Measurements from ENCODE around the gene BTRC.
"Not testable (repeated sequence)": the region's sequence is repeated elsewhere in the genome, so short reads cannot be mapped to it uniquely, and the experiment has no call there.

BTRC gene

GRCh38 chr10:101577121-101577871 lies 223.3 kb downstream of the BTRC start:
- Histone ChIP-seq H3K4me3 (ENCODE audit: low read length in 2 of 2) (no peak overlapping the region), H3K27ac (ENCODE audit: low read depth in 2 of 2, low read length in 2 of 2) (no peak overlapping the region), H3K36me3 (ENCODE audit: control insufficient read depth in 2 of 2, insufficient read depth in 2 of 2, low read length in 2 of 2) (peaks cover 14 to 25% of the 10 kb centered on the region in 2 donors), H3K4me1 (ENCODE audit: control insufficient read depth in 2 of 2, insufficient read depth in 2 of 2, low read length in 2 of 2) (no peaks in the 10 kb centered on the region), H3K27me3 (ENCODE audit: control insufficient read depth in 2 of 2, insufficient read depth in 2 of 2, low read length in 2 of 2) (no peaks in the 10 kb centered on the region), H3K9ac (ENCODE audit: low read depth in 1 of 2, low read length in 2 of 2) (no peak overlapping the region), H3K9me3 (ENCODE audit: control insufficient read depth in 2 of 2, low read length in 2 of 2) (peaks cover 0 to 4% of the 10 kb centered on the region in 2 donors)

- no peak overlapping the region for H3K9ac ChIP-seq (ENCODE audit: low read depth in 1 of 2, low read length in 2 of 2)
- no peaks in the 10 kb centered on the region for H3K27me3 ChIP-seq (ENCODE audit: control insufficient read depth in 2 of 2, insufficient read depth in 2 of 2, low read length in 2 of 2)
- no peaks in the 10 kb centered on the region for H3K4me1 ChIP-seq (ENCODE audit: control insufficient read depth in 2 of 2, insufficient read depth in 2 of 2, low read length in 2 of 2)
- H3K36me3 ChIP-seq (ENCODE audit: control insufficient read depth in 2 of 2, insufficient read depth in 2 of 2, low read length in 2 of 2): peaks cover 21 to 27% of the 10 kb centered on the region in 2 donors
- H3K4me3 ChIP-seq (ENCODE audit: low read length in 2 of 2): no peak overlapping the region
- H3K27ac ChIP-seq (ENCODE audit: low read depth in 2 of 2, low read length in 2 of 2): no peak overlapping the region
- no peaks in the 10 kb centered on the region for H3K9me3 ChIP-seq (ENCODE audit: control insufficient read depth in 2 of 2, low read length in 2 of 2)
Measured at GRCh38 chr10:101578192-101578591, 224.2 kb downstream of the BTRC start.

GRCh38 chr10:101578803-101579515 lies 225.0 kb downstream of the BTRC start:
- H3K4me3 ChIP-seq (ENCODE audit: low read length in 2 of 2): no peak overlapping the region
- no peak overlapping the region for H3K9ac ChIP-seq (ENCODE audit: low read depth in 1 of 2, low read length in 2 of 2)
- H3K36me3 ChIP-seq (ENCODE audit: control insufficient read depth in 2 of 2, insufficient read depth in 2 of 2, low read length in 2 of 2): peaks cover 24 to 35% of the 10 kb centered on the region in 2 donors
- no peak overlapping the region for H3K27ac ChIP-seq (ENCODE audit: low read depth in 2 of 2, low read length in 2 of 2)
- no peaks in the 10 kb centered on the region for H3K4me1 ChIP-seq (ENCODE audit: control insufficient read depth in 2 of 2, insufficient read depth in 2 of 2, low read length in 2 of 2)
- H3K27me3 ChIP-seq (ENCODE audit: control insufficient read depth in 2 of 2, insufficient read depth in 2 of 2, low read length in 2 of 2): no peaks in the 10 kb centered on the region
- H3K9me3 ChIP-seq (ENCODE audit: control insufficient read depth in 2 of 2, low read length in 2 of 2): no peaks in the 10 kb centered on the region

GRCh38 chr10:101579516-101579870 lies 225.5 kb downstream of the BTRC start:
- Histone ChIP-seq H3K9ac (ENCODE audit: low read depth in 1 of 2, low read length in 2 of 2) (no peak overlapping the region), H3K36me3 (ENCODE audit: control insufficient read depth in 2 of 2, insufficient read depth in 2 of 2, low read length in 2 of 2) (peaks cover 24 to 36% of the 10 kb centered on the region in 2 donors), H3K27ac (ENCODE audit: low read depth in 2 of 2, low read length in 2 of 2) (no peak overlapping the region), H3K9me3 (ENCODE audit: control insufficient read depth in 2 of 2, low read length in 2 of 2) (no peaks in the 10 kb centered on the region), H3K4me3 (ENCODE audit: low read length in 2 of 2) (no peak overlapping the region), H3K27me3 (ENCODE audit: control insufficient read depth in 2 of 2, insufficient read depth in 2 of 2, low read length in 2 of 2) (no peaks in the 10 kb centered on the region), H3K4me1 (ENCODE audit: control insufficient read depth in 2 of 2, insufficient read depth in 2 of 2, low read length in 2 of 2) (no peaks in the 10 kb centered on the region)

- no peaks in the 10 kb centered on the region for H3K27me3 ChIP-seq (ENCODE audit: control insufficient read depth in 2 of 2, insufficient read depth in 2 of 2, low read length in 2 of 2)
- H3K27ac ChIP-seq (ENCODE audit: low read depth in 2 of 2, low read length in 2 of 2): no peak overlapping the region
- H3K4me3 ChIP-seq (ENCODE audit: low read length in 2 of 2): no peak overlapping the region
- H3K4me1 ChIP-seq (ENCODE audit: control insufficient read depth in 2 of 2, insufficient read depth in 2 of 2, low read length in 2 of 2): no peaks in the 10 kb centered on the region
- H3K36me3 ChIP-seq (ENCODE audit: control insufficient read depth in 2 of 2, insufficient read depth in 2 of 2, low read length in 2 of 2): peaks cover 24 to 41% of the 10 kb centered on the region in 2 donors
- H3K9ac ChIP-seq (ENCODE audit: low read depth in 1 of 2, low read length in 2 of 2): no peak overlapping the region
- H3K9me3 ChIP-seq (ENCODE audit: control insufficient read depth in 2 of 2, low read length in 2 of 2): no peaks in the 10 kb centered on the region
Measured at GRCh38 chr10:101580486-101581399, 226.8 kb downstream of the BTRC start.

- Histone ChIP-seq H3K27me3 (ENCODE audit: control insufficient read depth in 2 of 2, insufficient read depth in 2 of 2, low read length in 2 of 2) (no peaks in the 10 kb centered on the region), H3K9me3 (ENCODE audit: control insufficient read depth in 2 of 2, low read length in 2 of 2) (no peaks in the 10 kb centered on the region), H3K9ac (ENCODE audit: low read depth in 1 of 2, low read length in 2 of 2) (no peak overlapping the region), H3K27ac (ENCODE audit: low read depth in 2 of 2, low read length in 2 of 2) (no peak overlapping the region), H3K36me3 (ENCODE audit: control insufficient read depth in 2 of 2, insufficient read depth in 2 of 2, low read length in 2 of 2) (peaks cover 14 to 25% of the 10 kb centered on the region in 2 donors), H3K4me1 (ENCODE audit: control insufficient read depth in 2 of 2, insufficient read depth in 2 of 2, low read length in 2 of 2) (peaks cover 13% of the 10 kb centered on the region in 2 donors), H3K4me3 (ENCODE audit: low read length in 2 of 2) (no peak overlapping the region)
Measured at GRCh38 chr10:101585841-101586240, 231.9 kb downstream of the BTRC start.

- peaks cover 5 to 16% of the 10 kb centered on the region in 2 donors for H3K36me3 ChIP-seq (ENCODE audit: control insufficient read depth in 2 of 2, insufficient read depth in 2 of 2, low read length in 2 of 2)
- peaks cover 13% of the 10 kb centered on the region in 2 donors for H3K4me1 ChIP-seq (ENCODE audit: control insufficient read depth in 2 of 2, insufficient read depth in 2 of 2, low read length in 2 of 2)
- H3K9me3 ChIP-seq (ENCODE audit: control insufficient read depth in 2 of 2, low read length in 2 of 2): no peaks in the 10 kb centered on the region
- H3K27me3 ChIP-seq (ENCODE audit: control insufficient read depth in 2 of 2, insufficient read depth in 2 of 2, low read length in 2 of 2): no peaks in the 10 kb centered on the region
- H3K27ac ChIP-seq (ENCODE audit: low read depth in 2 of 2, low read length in 2 of 2): peak within 1 kb of the TSS; percentile 52 to 76
- H3K9ac ChIP-seq (ENCODE audit: low read depth in 1 of 2, low read length in 2 of 2): peak within 1 kb of the TSS; percentile 80 to 86
- peak within 1 kb of the TSS; percentile 96 for H3K4me3 ChIP-seq (ENCODE audit: low read length in 2 of 2)
Measured at GRCh38 chr10:101587725-101588653, 234.0 kb downstream of the BTRC start, which contains the start of the genes DPCD and POLL. Gene DPCD (plus strand): TSS chr10:101588321. CDS start chr10:101588337, 16 bp downstream. Gene POLL (minus strand): TSS chr10:101588257. CDS start chr10:101587360, 897 bp downstream.

- Histone ChIP-seq H3K36me3 (ENCODE audit: control insufficient read depth in 2 of 2, insufficient read depth in 2 of 2, low read length in 2 of 2) (peaks cover 0 to 7% of the 10 kb centered on the region in 2 donors), H3K9ac (ENCODE audit: low read depth in 1 of 2, low read length in 2 of 2) (peak overlapping the region in 1 of 2 donors; percentile 80), H3K27ac (ENCODE audit: low read depth in 2 of 2, low read length in 2 of 2) (no peak overlapping the region), H3K4me1 (ENCODE audit: control insufficient read depth in 2 of 2, insufficient read depth in 2 of 2, low read length in 2 of 2) (peaks cover 13% of the 10 kb centered on the region in 2 donors), H3K4me3 (ENCODE audit: low read length in 2 of 2) (peak overlapping the region; percentile 96), H3K9me3 (ENCODE audit: control insufficient read depth in 2 of 2, low read length in 2 of 2) (no peaks in the 10 kb centered on the region), H3K27me3 (ENCODE audit: control insufficient read depth in 2 of 2, insufficient read depth in 2 of 2, low read length in 2 of 2) (no peaks in the 10 kb centered on the region)
Measured at GRCh38 chr10:101588879-101589278, 234.9 kb downstream of the BTRC start.

GRCh38 chr10:101593331-101593730 lies 239.4 kb downstream of the BTRC start:
- not testable (repeated sequence) for H3K4me3 ChIP-seq (ENCODE audit: low read length in 2 of 2); H3K9me3 ChIP-seq (ENCODE audit: control insufficient read depth in 2 of 2, low read length in 2 of 2); H3K27me3 ChIP-seq (ENCODE audit: control insufficient read depth in 2 of 2, insufficient read depth in 2 of 2, low read length in 2 of 2); H3K27ac ChIP-seq (ENCODE audit: low read depth in 2 of 2, low read length in 2 of 2); H3K36me3 ChIP-seq (ENCODE audit: control insufficient read depth in 2 of 2, insufficient read depth in 2 of 2, low read length in 2 of 2); H3K4me1 ChIP-seq (ENCODE audit: control insufficient read depth in 2 of 2, insufficient read depth in 2 of 2, low read length in 2 of 2); H3K9ac ChIP-seq (ENCODE audit: low read depth in 1 of 2, low read length in 2 of 2)

Measured in mucosa of rectum (tissue), 2 donors.